ENCODE results near the gene CEP85. TPM values are rescaled to one million over a fixed set of nuclear protein-coding genes. Genes with fewer than 3 reads are reported as not detected.
A peak's percentile ranks its signal among the peaks of the same experiment; 100 is the strongest.

The CEP85 gene
- total and polyA plus RNA-seq, 2 experiments from 2014 or later: 22.9 to 33.2 TPM

DNA sequence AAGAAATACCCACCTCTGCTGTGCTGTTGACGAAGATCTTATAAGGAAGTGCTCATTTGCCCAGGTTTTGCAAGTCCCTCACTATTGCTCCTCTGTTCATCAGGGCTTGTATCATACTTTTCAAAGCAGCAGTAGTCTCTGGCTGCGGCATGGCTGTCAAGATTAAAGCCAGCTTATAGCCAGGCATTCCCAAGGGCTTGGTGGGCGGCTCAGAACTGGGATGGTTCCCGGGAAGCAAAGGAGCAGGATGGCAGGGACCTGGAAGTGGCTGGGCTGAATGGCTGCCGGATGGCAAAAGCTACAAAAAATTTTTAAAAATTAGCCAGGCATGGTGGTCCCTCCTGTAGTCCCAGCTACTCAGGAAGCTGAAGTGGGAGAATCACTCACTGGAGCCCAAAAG is 29.2 kb downstream of the CEP85 start:
- H3K27ac ChIP-seq: peak overlapping the region; percentile 48
- no peak overlapping the region for H3K4me3 ChIP-seq
- H3K36me3 ChIP-seq: peaks cover 37% of the 10 kb centered on the region
- DNase-seq (ENCODE audit: low read depth in 1 of 2, low spot score in 1 of 2): no peak
- no peaks in the 10 kb centered on the region for H3K9me3 ChIP-seq (ENCODE audit: low read depth)
- no peaks in the 10 kb centered on the region for H3K4me1 ChIP-seq (ENCODE audit: low read depth)
- no peaks in the 10 kb centered on the region for H3K27me3 ChIP-seq
- TF ChIP-seq, protein P1, sequence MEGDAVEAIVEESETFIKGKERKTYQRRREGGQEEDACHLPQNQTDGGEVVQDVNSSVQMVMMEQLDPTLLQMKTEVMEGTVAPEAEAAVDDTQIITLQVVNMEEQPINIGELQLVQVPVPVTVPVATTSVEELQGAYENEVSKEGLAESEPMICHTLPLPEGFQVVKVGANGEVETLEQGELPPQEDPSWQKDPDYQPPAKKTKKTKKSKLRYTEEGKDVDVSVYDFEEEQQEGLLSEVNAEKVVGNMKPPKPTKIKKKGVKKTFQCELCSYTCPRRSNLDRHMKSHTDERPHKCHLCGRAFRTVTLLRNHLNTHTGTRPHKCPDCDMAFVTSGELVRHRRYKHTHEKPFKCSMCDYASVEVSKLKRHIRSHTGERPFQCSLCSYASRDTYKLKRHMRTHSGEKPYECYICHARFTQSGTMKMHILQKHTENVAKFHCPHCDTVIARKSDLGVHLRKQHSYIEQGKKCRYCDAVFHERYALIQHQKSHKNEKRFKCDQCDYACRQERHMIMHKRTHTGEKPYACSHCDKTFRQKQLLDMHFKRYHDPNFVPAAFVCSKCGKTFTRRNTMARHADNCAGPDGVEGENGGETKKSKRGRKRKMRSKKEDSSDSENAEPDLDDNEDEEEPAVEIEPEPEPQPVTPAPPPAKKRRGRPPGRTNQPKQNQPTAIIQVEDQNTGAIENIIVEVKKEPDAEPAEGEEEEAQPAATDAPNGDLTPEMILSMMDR (IDR thresholded peaks at IDR 0.05; ENCODE audit: low read depth, low read length): no peak

DNA sequence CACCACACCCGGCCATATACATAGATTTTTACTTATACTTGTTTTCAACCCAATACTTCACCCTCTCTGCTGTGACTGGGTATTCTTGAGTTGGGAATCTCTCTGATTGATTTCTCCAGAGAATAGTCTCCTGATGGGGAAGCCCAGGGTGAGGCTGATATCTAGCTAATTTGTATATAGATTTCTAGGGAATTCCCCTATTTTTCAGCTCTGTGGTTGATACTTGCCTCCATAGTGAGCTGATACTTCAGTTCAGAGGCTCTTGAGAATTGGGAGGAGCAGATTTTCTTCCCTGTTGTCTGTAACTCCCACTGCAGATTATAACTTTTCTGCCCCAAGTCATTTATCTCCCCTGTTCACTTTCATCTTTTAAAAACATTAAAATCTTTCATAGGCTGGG is 31.4 kb downstream of the CEP85 start:
- Histone ChIP-seq H3K27ac (no peak overlapping the region), H3K27me3 (no peaks in the 10 kb centered on the region), H3K4me1 (ENCODE audit: low read depth) (no peaks in the 10 kb centered on the region), H3K4me3 (no peak overlapping the region), H3K36me3 (peaks cover 36% of the 10 kb centered on the region), H3K9me3 (ENCODE audit: low read depth) (no peaks in the 10 kb centered on the region)
- TF ChIP-seq, protein P1 (IDR thresholded peaks at IDR 0.05; ENCODE audit: low read depth, low read length): no peak
- no peak for DNase-seq (ENCODE audit: low read depth in 1 of 2, low spot score in 1 of 2)

DNA sequence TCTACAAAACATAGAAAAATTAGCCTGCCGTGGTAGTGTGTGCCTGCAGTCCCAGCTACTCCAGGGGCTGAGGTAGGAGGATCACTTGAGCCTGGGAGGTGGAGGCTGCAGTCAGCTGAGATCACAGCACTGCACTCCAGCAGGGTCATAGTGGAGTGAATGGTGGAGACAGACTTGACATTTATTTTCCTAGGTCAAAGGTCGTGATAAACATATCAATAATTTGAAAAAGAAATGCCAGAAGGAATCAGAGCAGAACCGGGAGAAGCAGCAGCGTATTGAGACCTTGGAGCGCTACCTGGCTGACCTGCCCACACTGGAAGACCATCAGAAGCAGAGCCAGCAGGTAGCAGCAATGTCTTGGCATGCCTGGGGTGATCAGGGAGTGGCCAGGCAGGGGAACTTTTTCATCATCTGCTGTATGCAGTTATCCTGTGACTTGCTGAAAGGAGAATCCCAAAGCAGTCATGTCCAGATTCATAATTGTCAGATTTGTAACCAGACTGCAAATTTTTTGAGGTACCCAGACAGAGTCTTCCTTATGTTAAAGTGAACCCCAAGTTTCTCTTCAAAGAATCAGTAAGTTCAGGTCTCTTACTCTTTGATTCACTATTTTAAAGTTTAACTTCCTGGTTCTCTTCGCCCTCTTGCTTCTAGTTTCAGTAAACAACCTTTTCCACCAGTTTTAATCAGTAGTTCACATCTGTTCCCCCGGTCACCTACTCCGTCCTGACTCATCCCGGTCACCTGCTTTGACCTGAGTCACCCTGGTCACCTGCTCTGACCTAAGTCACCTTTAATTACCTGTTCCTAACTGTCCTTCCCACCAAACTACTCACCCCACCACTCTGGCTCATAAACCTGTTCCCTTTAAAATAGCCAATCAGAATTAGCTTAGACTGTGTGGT is 34.5 kb downstream of the CEP85 start:
- TF ChIP-seq, protein P1 (IDR thresholded peaks at IDR 0.05; ENCODE audit: low read depth, low read length): no peak
- DNase-seq (ENCODE audit: low read depth in 1 of 2, low spot score in 1 of 2): no peak
- no peak overlapping the region for H3K4me3 ChIP-seq
- H3K36me3 ChIP-seq: peaks cover 50% of the 10 kb centered on the region
- no peak overlapping the region for H3K27ac ChIP-seq
- H3K4me1 ChIP-seq (ENCODE audit: low read depth): no peaks in the 10 kb centered on the region
- no peaks in the 10 kb centered on the region for H3K9me3 ChIP-seq (ENCODE audit: low read depth)
- H3K27me3 ChIP-seq: no peaks in the 10 kb centered on the region

DNA sequence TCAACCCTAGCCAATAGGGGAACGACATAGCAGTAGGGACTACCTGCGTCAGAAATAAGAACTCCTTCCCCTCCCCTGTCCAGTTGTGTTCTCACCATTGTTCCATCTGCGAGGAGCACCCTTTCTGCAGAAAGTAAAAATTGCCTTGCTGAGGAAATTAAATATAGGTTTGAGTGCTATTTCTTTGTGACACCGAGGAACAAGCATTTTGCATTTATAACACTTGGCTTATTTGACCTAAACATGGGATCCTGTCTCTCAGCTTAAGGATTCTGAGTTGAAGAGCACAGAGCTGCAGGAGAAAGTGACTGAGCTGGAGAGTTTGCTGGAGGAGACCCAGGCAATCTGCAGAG is 35.2 kb downstream of the CEP85 start:
- TF ChIP-seq, protein P1 (IDR thresholded peaks at IDR 0.05; ENCODE audit: low read depth, low read length): no peak
- Histone ChIP-seq H3K27ac (no peak overlapping the region), H3K4me1 (ENCODE audit: low read depth) (no peaks in the 10 kb centered on the region), H3K4me3 (no peak overlapping the region), H3K36me3 (peaks cover 47% of the 10 kb centered on the region), H3K27me3 (no peaks in the 10 kb centered on the region), H3K9me3 (ENCODE audit: low read depth) (no peaks in the 10 kb centered on the region)
- no peak for DNase-seq (ENCODE audit: low read depth in 1 of 2, low spot score in 1 of 2)

DNA sequence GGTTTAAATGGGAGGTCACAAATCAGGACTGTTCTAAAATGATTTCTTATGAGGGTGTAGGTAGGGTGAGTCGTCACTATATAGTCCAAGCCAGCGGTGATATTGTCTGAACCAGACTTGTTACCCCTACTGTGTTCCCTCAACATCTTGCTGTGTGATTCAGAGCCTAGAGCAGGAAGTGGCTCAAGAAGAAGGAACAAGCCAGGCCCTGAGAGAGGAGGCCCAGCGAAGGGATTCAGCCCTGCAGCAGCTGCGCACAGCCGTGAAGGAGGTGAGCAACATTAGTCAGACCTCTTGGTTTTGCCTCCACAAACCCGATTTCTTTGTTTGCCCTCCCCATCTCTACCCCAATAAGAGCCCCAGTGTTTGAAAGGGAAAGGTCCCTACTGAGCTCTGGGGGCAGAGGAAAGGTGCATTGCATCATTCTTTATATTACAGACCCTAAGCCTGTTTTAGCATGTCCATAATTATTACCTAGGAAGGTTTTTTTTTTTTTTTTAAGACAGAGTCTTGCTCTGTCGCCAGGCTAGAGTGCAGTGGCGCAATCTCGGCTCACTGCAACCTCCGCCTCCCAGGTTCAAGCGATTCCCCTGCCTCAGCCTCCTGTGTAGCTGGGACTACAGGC is 40.9 kb downstream of the CEP85 start:
- H3K27ac ChIP-seq: peak overlapping the region; percentile 26
- H3K27me3 ChIP-seq: no peaks in the 10 kb centered on the region
- TF ChIP-seq, protein P1 (IDR thresholded peaks at IDR 0.05; ENCODE audit: low read depth, low read length): no peak
- H3K9me3 ChIP-seq (ENCODE audit: low read depth): no peaks in the 10 kb centered on the region
- peaks cover 47% of the 10 kb centered on the region for H3K36me3 ChIP-seq
- no peak overlapping the region for H3K4me3 ChIP-seq
- peak in 1 of 2 donors; percentile 67 for DNase-seq (ENCODE audit: low read depth in 1 of 2, low spot score in 1 of 2)
- peaks cover 5% of the 10 kb centered on the region for H3K4me1 ChIP-seq (ENCODE audit: low read depth)

All from cardiac muscle cell (in vitro differentiated cells and primary cell).